Ishikawa (cell line): ENCODE results near the gene ZNF30.

Experiments used
- CEBPB ChIP-seq: IDR thresholded peaks from 2 replicates; pipeline ENCODE4 v1.6.1; 2012
- CREB1 ChIP-seq: IDR thresholded peaks from 2 replicates; pipeline ENCODE4 v1.6.1; 2012; ENCODE audit warnings: low read depth
- EGR1 ChIP-seq: IDR thresholded peaks from 2 replicates; pipeline ENCODE4 v1.6.1; 2012
- EP300 ChIP-seq: IDR thresholded peaks from 2 replicates; pipeline ENCODE4 v1.6.1; 2012; ENCODE audit warnings: borderline replicate concordance
- FOXM1 ChIP-seq: IDR thresholded peaks from 2 replicates; pipeline ENCODE4 v1.6.1; 2012; ENCODE audit warnings: low read depth, borderline replicate concordance
- MAX ChIP-seq: IDR thresholded peaks from 2 replicates; pipeline ENCODE4 v1.6.1; 2012
- NFIC ChIP-seq: IDR thresholded peaks from 2 replicates; pipeline ENCODE4 v1.6.1; 2012
- RAD21 ChIP-seq: IDR thresholded peaks from 2 replicates; pipeline ENCODE4 v1.6.1; 2012; ENCODE audit warnings: low read depth
- REST ChIP-seq: IDR thresholded peaks from 2 replicates; pipeline ENCODE4 v1.6.1; 2012; ENCODE audit warnings: low read depth, mild to moderate bottlenecking
- TAF1 ChIP-seq: IDR thresholded peaks from 2 replicates; pipeline ENCODE4 v1.6.1; 2012; ENCODE audit warnings: low read depth, mild to moderate bottlenecking
- TCF12 ChIP-seq: IDR thresholded peaks from 2 replicates; pipeline ENCODE4 v1.6.1; 2012; ENCODE audit warnings: low read depth
- TEAD4 ChIP-seq: IDR thresholded peaks from 2 replicates; pipeline ENCODE4 v1.6.1; 2012
- USF1 ChIP-seq: IDR thresholded peaks from 2 replicates; pipeline ENCODE4 v1.6.1; 2012
- YY1 ChIP-seq: IDR thresholded peaks from 2 replicates; pipeline ENCODE4 v1.6.1; 2012; ENCODE audit warnings: low read depth
- ZBTB7A ChIP-seq: IDR thresholded peaks from 2 replicates; pipeline ENCODE4 v1.6.1; 2012; ENCODE audit warnings: low read depth

ZNF30 gene

GRCh38 chr19:34943861-34944573 lies 17.3 kb downstream of the ZNF30 start:
- TF ChIP-seq TEAD4 (no peak), FOXM1 (no peak), CEBPB (no peak), USF1 (no peak), EP300 (no peak), CREB1 (no peak), MAX (no peak), REST (no peak), TAF1 (no peak), NFIC (no peak), YY1 (no peak), RAD21 (no peak), TCF12 (no peak), EGR1 (no peak), ZBTB7A (no peak)

DNA sequence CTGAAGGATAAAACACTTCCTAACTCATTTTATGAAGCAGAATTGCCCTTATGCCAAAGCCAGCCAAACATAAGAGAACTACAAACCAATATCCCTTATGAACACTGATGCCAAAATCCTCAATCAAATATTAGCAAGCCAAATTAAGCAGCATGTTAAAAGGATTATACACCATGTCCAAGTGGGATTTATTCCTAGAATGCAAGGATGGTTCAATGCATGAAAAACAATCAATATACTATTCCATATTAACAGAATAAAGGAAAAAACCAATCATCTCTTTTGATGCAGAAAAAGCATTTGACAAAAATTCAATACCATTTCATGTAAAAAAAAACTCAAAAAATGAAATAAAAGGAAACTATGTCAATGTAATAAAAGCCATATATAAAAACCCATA lies 26.4 kb downstream of the ZNF30 start:
- no peak for TF ChIP-seq MAX
- TF ChIP-seq ZBTB7A: no peak
- no peak for TF ChIP-seq NFIC
- no peak for TF ChIP-seq YY1
- TF ChIP-seq FOXM1: no peak
- TF ChIP-seq EP300: no peak
- TF ChIP-seq CEBPB: no peak
- TF ChIP-seq TAF1: no peak
- TF ChIP-seq USF1: no peak
- TF ChIP-seq TEAD4: no peak
- TF ChIP-seq CREB1: no peak
- TF ChIP-seq RAD21: no peak

- TF ChIP-seq NFIC: no peak
- no peak for TF ChIP-seq TEAD4
- TF ChIP-seq TCF12: no peak
Observed at GRCh38 chr19:34957830-34958751, 31.4 kb downstream of the ZNF30 start.

GRCh38 chr19:34959021-34959420 lies 32.3 kb downstream of the ZNF30 start:
- no peak for TF ChIP-seq RAD21
- TF ChIP-seq EP300: no peak
- no peak for TF ChIP-seq TAF1
- no peak for TF ChIP-seq CEBPB
- TF ChIP-seq ZBTB7A: no peak
- no peak for TF ChIP-seq EGR1
- no peak for TF ChIP-seq TEAD4
- TF ChIP-seq MAX: no peak
- no peak for TF ChIP-seq USF1
- TF ChIP-seq TCF12: no peak
- TF ChIP-seq NFIC: no peak
- no peak for TF ChIP-seq YY1
- TF ChIP-seq CREB1: no peak
- no peak for TF ChIP-seq REST
